Parathyroid adenoma (tissue), 2 donors: ENCODE results near the gene ALCAM.

Experiments used
- H2AFZ ChIP-seq: fragments of 300-600 bp; sonication (generic); one replicate; pipeline ENCODE4 v1.7.0; 2017; ENCODE audit warnings: antibody characterized with exemption, mild to moderate bottlenecking
- H3K27ac ChIP-seq: fragments of 300-600 bp; sonication (generic); one replicate; pipeline ENCODE4 v1.7.0; 2017
- H3K27me3 ChIP-seq: fragments of 300-600 bp; sonication (generic); one replicate; pipeline ENCODE4 v1.7.0; 2017; ENCODE audit warnings: low read length; ENCODE audit not compliant: control insufficient read depth, insufficient read depth
- H3K36me3 ChIP-seq: fragments of 300-600 bp; sonication (generic); one replicate; pipeline ENCODE4 v1.7.0; 2017; ENCODE audit warnings: low read length; ENCODE audit not compliant: control insufficient read depth, insufficient read depth
- H3K4me1 ChIP-seq: fragments of 300-600 bp; sonication (generic); one replicate; pipeline ENCODE4 v1.7.0; 2017; ENCODE audit warnings: control low read depth
- H3K4me2 ChIP-seq: fragments of 300-600 bp; sonication (generic); one replicate; pipeline ENCODE4 v1.7.0; 2017; ENCODE audit warnings: low read length
- H3K4me3 ChIP-seq: fragments of 300-600 bp; sonication (generic); one replicate; pipeline ENCODE4 v1.7.0; 2017; ENCODE audit warnings: low read depth, low read length
- H3K79me2 ChIP-seq: fragments of 300-600 bp; sonication (generic); one replicate; pipeline ENCODE4 v1.7.0; 2017; ENCODE audit warnings: control low read depth
- H3K9ac ChIP-seq: fragments of 300-600 bp; sonication (generic); one replicate; pipeline ENCODE4 v1.7.0; 2017; ENCODE audit warnings: mild to moderate bottlenecking
- H3K9me3 ChIP-seq: fragments of 300-600 bp; sonication (generic); one replicate; pipeline ENCODE4 v1.7.0; 2017; ENCODE audit warnings: low read length; ENCODE audit not compliant: control insufficient read depth
- CTCF ChIP-seq: fragments of 300-600 bp; sonication (generic); IDR thresholded peaks from one replicate; pipeline ENCODE4 v1.7.0; 2017; ENCODE audit warnings: antibody characterized with exemption, mild to moderate bottlenecking
- donor health status: primary hyperparathyroidism.

ALCAM gene

GRCh38 chr3:105619651-105620050, 252.9 kb downstream of the ALCAM start:
- no peaks in the 10 kb centered on the region for H3K36me3 ChIP-seq

GRCh38 chr3:105620236-105620635, 253.5 kb downstream of the ALCAM start:
- no peaks in the 10 kb centered on the region for H3K27me3 ChIP-seq
- H3K4me2 ChIP-seq, result no peak overlapping the region
- H3K4me3 ChIP-seq, result no peak overlapping the region
- no peak for TF ChIP-seq CTCF
- H3K9ac ChIP-seq, result no peak overlapping the region
- H3K79me2 ChIP-seq, result no peaks in the 10 kb centered on the region
- H2AFZ ChIP-seq, result no peak overlapping the region
- H3K27ac ChIP-seq, result no peak overlapping the region
- no peaks in the 10 kb centered on the region for H3K9me3 ChIP-seq
- H3K36me3 ChIP-seq, result no peaks in the 10 kb centered on the region
- H3K4me1 ChIP-seq, result peaks cover 5% of the 10 kb centered on the region

More at GRCh38 chr3:105619651-105620050, 252.9 kb downstream of the ALCAM start:
- Histone ChIP-seq H3K9me3 (no peaks in the 10 kb centered on the region), H3K4me3 (no peak overlapping the region), H3K79me2 (no peaks in the 10 kb centered on the region), H3K4me2 (no peak overlapping the region), H3K4me1 (peaks cover 5% of the 10 kb centered on the region), H2AFZ (no peak overlapping the region), H3K9ac (no peak overlapping the region), H3K27ac (no peak overlapping the region), H3K27me3 (no peaks in the 10 kb centered on the region)
- TF ChIP-seq CTCF, result no peak

DNA sequence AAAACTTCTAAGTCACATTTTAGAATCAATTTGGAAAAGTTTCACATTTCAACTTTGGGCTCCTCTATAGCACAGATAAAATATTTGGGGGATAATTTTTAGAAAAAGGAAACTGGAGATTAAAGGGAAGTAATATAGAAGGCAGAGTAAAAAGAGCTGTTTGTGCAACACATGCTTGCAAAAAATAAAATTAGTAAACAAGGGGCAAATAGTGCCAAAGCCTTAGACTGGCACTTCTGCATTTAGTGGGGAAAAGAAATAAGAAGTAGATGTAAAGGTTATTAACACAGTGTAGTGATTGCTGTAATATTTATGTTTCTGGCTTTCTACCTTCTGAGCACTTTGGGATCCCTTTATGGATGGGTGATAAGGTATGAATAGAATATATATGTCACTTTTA, 255.5 kb downstream of the ALCAM start:
- Histone ChIP-seq H3K79me2 (no peaks in the 10 kb centered on the region), H3K4me3 (no peak overlapping the region), H3K4me2 (no peak overlapping the region), H3K9me3 (no peaks in the 10 kb centered on the region), H3K36me3 (no peaks in the 10 kb centered on the region), H2AFZ (no peak overlapping the region), H3K4me1 (no peaks in the 10 kb centered on the region), H3K9ac (no peak overlapping the region), H3K27ac (no peak overlapping the region), H3K27me3 (no peaks in the 10 kb centered on the region)
- TF ChIP-seq CTCF, result no peak
